PC-3 (cell line): ENCODE results near the gene IMP3. TPM values are rescaled to one million over a fixed set of nuclear protein-coding genes. Genes with fewer than 3 reads are reported as not detected.

Experiments
- ATAC-seq: fragments of 200-7000 bp; cut with Tn5 transposase; 2 replicates; pipeline ENCODE4 v1.9.1; 2020; ENCODE audit warnings: mild to moderate bottlenecking, moderate library complexity
- BruUV-seq: library from RNA; stranded (reverse); fragments of 400-500 nt; replicated peaks from 2 replicates; lab custom pipeline; 2021; lab: Mats Ljungman, UMichigan
- CTCF ChIA-PET: fragments of 300-600 bp; sonication (Branson Sonifier 250); formaldehyde crosslinking; loops from one replicate; lab custom pipeline; 2022; ENCODE audit warnings: antibody characterized with exemption; lab: Charles Lee
- POLR2A ChIA-PET: fragments of 300-600 bp; sonication (Branson Sonifier 250); formaldehyde crosslinking; loops from one replicate; lab custom pipeline; 2022; ENCODE audit warnings: antibody characterized with exemption; ENCODE audit not compliant: unreplicated experiment; lab: Charles Lee
- DNase-seq: peaks from one replicate; pipeline ENCODE4 v3.0.0-alpha.2; 2015
- H2AFZ ChIP-seq: fragments of 300-600 bp; sonication (generic); 2 replicates; pipeline ENCODE4 v1.6.0; 2016; ENCODE audit warnings: antibody characterized with exemption, low read length
- H3F3A ChIP-seq: fragments of 300-600 bp; sonication (generic); one replicate; pipeline ENCODE4 v1.6.0; 2017; ENCODE audit warnings: antibody characterized with exemption, low read length, control low read depth, mild to moderate bottlenecking; ENCODE audit not compliant: unreplicated experiment
- H3K27ac ChIP-seq: fragments of 300-600 bp; sonication (generic); 2 replicates; pipeline ENCODE4 v1.5.1; 2016; ENCODE audit warnings: mild to moderate bottlenecking, low read length
- H3K27me3 ChIP-seq: fragments of 300-600 bp; sonication (generic); 2 replicates; pipeline ENCODE4 v1.6.1; 2016; ENCODE audit warnings: low read length, mixed read lengths
- H3K36me3 ChIP-seq: fragments of 300-600 bp; sonication (generic); 2 replicates; pipeline ENCODE4 v1.6.1; 2016; ENCODE audit warnings: low read depth, mixed run types, low read length, mixed read lengths
- H3K4me1 ChIP-seq: fragments of 300-600 bp; sonication (generic); 2 replicates; pipeline ENCODE4 v1.5.1; 2016; ENCODE audit warnings: low read length; ENCODE audit not compliant: insufficient read depth
- H3K4me2 ChIP-seq: fragments of 300-600 bp; sonication (generic); 2 replicates; pipeline ENCODE4 v1.6.0; 2016; ENCODE audit warnings: low read length
- H3K4me3 ChIP-seq: fragments of 300-600 bp; sonication (generic); 2 replicates; pipeline ENCODE4 v1.5.1; 2016; ENCODE audit warnings: mild to moderate bottlenecking, low read length, mixed read lengths
- H3K79me2 ChIP-seq: fragments of 300-600 bp; sonication (generic); 2 replicates; pipeline ENCODE4 v1.6.1; 2017; ENCODE audit warnings: low read length, mixed read lengths
- H3K9ac ChIP-seq: fragments of 300-600 bp; sonication (generic); 2 replicates; pipeline ENCODE4 v1.6.0; 2016; ENCODE audit warnings: mild to moderate bottlenecking, low read length
- H3K9me2 ChIP-seq: fragments of 300-600 bp; sonication (generic); replicated peaks from 2 replicates; pipeline ENCODE4 v1.6.1; 2016; ENCODE audit warnings: mixed run types, low read length, mixed read lengths
- H3K9me3 ChIP-seq: fragments of 300-600 bp; sonication (generic); 2 replicates; pipeline ENCODE4 v1.6.1; 2016; ENCODE audit warnings: low read length, mixed read lengths
- H4K20me1 ChIP-seq: fragments of 300-600 bp; sonication (generic); 2 replicates; pipeline ENCODE4 v1.6.1; 2016; ENCODE audit warnings: low read length, mixed read lengths
- CTCF ChIP-seq: fragments of 300-600 bp; sonication (generic); conservative IDR thresholded peaks from 2 replicates; pipeline ENCODE4 v1.5.1; 2017; ENCODE audit warnings: antibody characterized with exemption, low read depth, mild to moderate bottlenecking, low read length
- EZH2 ChIP-seq: fragments of 300-600 bp; sonication (generic); IDR thresholded peaks from one replicate; pipeline ENCODE4 v1.6.1; 2017; ENCODE audit warnings: antibody characterized with exemption, mild to moderate bottlenecking, low read length; ENCODE audit not compliant: unreplicated experiment
- EZH2phosphoT487 ChIP-seq: fragments of 300-600 bp; sonication (generic); IDR thresholded peaks from 2 replicates; pipeline ENCODE4 v1.6.1; 2018; ENCODE audit warnings: mild to moderate bottlenecking, antibody characterized with exemption, low read length, borderline replicate concordance
- intact Hi-C: fragments of 100-400 bp; cut with micrococcal nuclease; formaldehyde crosslinking; loops from 2 replicates; pipeline ENCODE4 v1.9.0; 2023
- total RNA-seq: library from RNA; depleted of rRNA; stranded (reverse); fragments of >200 nt; gene quantifications from 2 replicates; pipeline ENCODE4 v1.2.3, GENCODE V29; 2014

IMP3 gene
- total RNA-seq, 1 experiment from 2014 or later: 95.4 TPM

GRCh38 chr15:75662823-75663519, 22.9 kb upstream of the IMP3 start:
- BruUV-seq: no TSS peak
- Histone ChIP-seq H4K20me1 (no peaks in the 10 kb centered on the region), H3K79me2 (no peaks in the 10 kb centered on the region), H3K36me3 (no peaks in the 10 kb centered on the region), H3K9me2 (no peaks in the 10 kb centered on the region), H3K9me3 (no peaks in the 10 kb centered on the region), H3K27ac (no peak overlapping the region), H3K27me3 (no peaks in the 10 kb centered on the region), H3K9ac (no peak overlapping the region), H3K4me3 (no peak overlapping the region), H3K4me2 (no peak overlapping the region), H2AFZ (no peak overlapping the region), H3K4me1 (peaks cover 47% of the 10 kb centered on the region), H3F3A (no peaks in the 10 kb centered on the region)
- no peak for DNase-seq
- ATAC-seq: no peak
- TF ChIP-seq EZH2phosphoT487 (no peak), EZH2 (no peak), CTCF (no peak)
- POLR2A ChIA-PET: no interaction called here
- intact Hi-C loops: no loop called here
- CTCF ChIA-PET: interaction anchor here (1.0 kb wide), 1 partner anchor 15 kb away, joined by 3 read pairs; the partner anchor contains the start of gene SNX33

- Histone ChIP-seq H3K4me2 (peak overlapping the region; percentile 61), H3K36me3 (no peaks in the 10 kb centered on the region), H3K27ac (peak overlapping the region; percentile 63), H3K79me2 (no peaks in the 10 kb centered on the region), H3K9ac (peak overlapping the region; percentile 45; the same call in 1 of the 2 replicates), H3K9me2 (no peaks in the 10 kb centered on the region), H2AFZ (no peak overlapping the region; the same call in 1 of the 2 replicates), H3F3A (no peaks in the 10 kb centered on the region), H3K4me3 (no peak overlapping the region), H3K27me3 (no peaks in the 10 kb centered on the region), H3K4me1 (peaks cover 37% of the 10 kb centered on the region), H4K20me1 (no peaks in the 10 kb centered on the region), H3K9me3 (no peaks in the 10 kb centered on the region)
- intact Hi-C loops: no loop called here
- ChIA-PET CTCF (no interaction called here), POLR2A (interaction anchor here (1.0 kb wide), 1 partner anchor 14 kb away, joined by 5 read pairs; the partner anchor contains the start of gene SNX33)
- no TSS peak for BruUV-seq
- no peak for TF ChIP-seq CTCF
- no peak for TF ChIP-seq EZH2
- no peak for TF ChIP-seq EZH2phosphoT487
- ATAC-seq (no peak), DNase-seq (no peak)
Measured at GRCh38 chr15:75661756-75662140, 21.7 kb upstream of the IMP3 start.
